Large intestine (tissue), 3 donors: ENCODE data around the gene ILF3. TPM values are rescaled to one million over a fixed set of nuclear protein-coding genes. Genes with fewer than 3 reads are reported as not detected.

ENCODE experiments used
- DNase-seq, 2 donors: peaks; one replicate each; pipeline versions ENCODE4 v3.0.0 to v3.0.0-alpha.2; 2013
- H3K27ac ChIP-seq: one replicate; pipeline ENCODE4 v1.5.1; 2013; ENCODE audit warnings: low read length
- H3K27me3 ChIP-seq: 2 replicates; pipeline ENCODE4 v1.6.1; 2013; ENCODE audit warnings: low read length; ENCODE audit not compliant: control insufficient read depth, insufficient read depth
- H3K36me3 ChIP-seq: 2 replicates; pipeline ENCODE4 v1.6.1; 2013; ENCODE audit warnings: low read length; ENCODE audit not compliant: control insufficient read depth, insufficient read depth
- H3K4me1 ChIP-seq: one replicate; pipeline ENCODE4 v1.6.1; 2013; ENCODE audit warnings: low read length; ENCODE audit not compliant: control insufficient read depth, insufficient read depth
- H3K4me3 ChIP-seq: one replicate; pipeline ENCODE4 v1.5.1; 2013; ENCODE audit warnings: low read length
- H3K9me3 ChIP-seq: one replicate; pipeline ENCODE4 v1.6.1; 2013; ENCODE audit warnings: mild to moderate bottlenecking, low read depth, low read length, moderate library complexity; ENCODE audit not compliant: control insufficient read depth
- WGBS: methylation state at CpG from one replicate; pipeline ENCODE4 v1.1.5; 2013; ENCODE audit warnings: low lambda C conversion rate; ENCODE audit not compliant: insufficient coverage; 5-methylcytosine and 5-hydroxymethylcytosine counted together
- polyA plus RNA-seq: library from polyadenylated mRNA; unstranded; fragments of 120-200 nt; gene quantifications from one replicate; pipeline ENCODE4 v1.2.1, GENCODE V29; 2013

ILF3 gene
- polyA plus RNA-seq, 1 donor, result 199 TPM

DNA sequence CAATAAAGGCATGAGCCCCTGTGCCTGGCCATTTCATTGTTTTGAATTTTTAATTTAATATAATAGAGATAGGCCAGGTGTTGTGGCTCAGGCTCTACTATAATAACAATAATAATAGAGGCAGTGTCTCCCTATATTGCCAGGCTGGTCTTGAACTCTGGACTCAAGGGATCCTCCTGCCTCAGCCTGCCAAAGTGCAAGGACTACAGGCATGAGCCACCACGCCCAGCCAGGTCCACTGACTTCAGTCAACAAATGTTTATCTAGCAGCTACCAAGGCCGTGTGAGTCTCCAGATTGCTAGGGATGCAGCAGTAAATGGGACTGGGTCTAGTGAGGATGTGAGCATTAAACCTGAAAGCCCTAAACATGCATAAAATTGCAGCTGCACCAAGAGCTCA lies 13.8 kb upstream of the ILF3 start:
- Histone ChIP-seq H3K4me1 (peaks cover 11% of the 10 kb centered on the region), H3K36me3 (peaks cover 31% of the 10 kb centered on the region), H3K4me3 (no peak overlapping the region), H3K27me3 (no peaks in the 10 kb centered on the region), H3K9me3 (no peaks in the 10 kb centered on the region), H3K27ac (no peak overlapping the region)
- no CpG with 5 or more reads among the region's 2 CpGs for WGBS
- peak; percentile 33 to 65 for DNase-seq

GRCh38 chr19:10641248-10641647 lies 12.9 kb upstream of the ILF3 start:
- H3K27me3 ChIP-seq, result no peaks in the 10 kb centered on the region

DNA sequence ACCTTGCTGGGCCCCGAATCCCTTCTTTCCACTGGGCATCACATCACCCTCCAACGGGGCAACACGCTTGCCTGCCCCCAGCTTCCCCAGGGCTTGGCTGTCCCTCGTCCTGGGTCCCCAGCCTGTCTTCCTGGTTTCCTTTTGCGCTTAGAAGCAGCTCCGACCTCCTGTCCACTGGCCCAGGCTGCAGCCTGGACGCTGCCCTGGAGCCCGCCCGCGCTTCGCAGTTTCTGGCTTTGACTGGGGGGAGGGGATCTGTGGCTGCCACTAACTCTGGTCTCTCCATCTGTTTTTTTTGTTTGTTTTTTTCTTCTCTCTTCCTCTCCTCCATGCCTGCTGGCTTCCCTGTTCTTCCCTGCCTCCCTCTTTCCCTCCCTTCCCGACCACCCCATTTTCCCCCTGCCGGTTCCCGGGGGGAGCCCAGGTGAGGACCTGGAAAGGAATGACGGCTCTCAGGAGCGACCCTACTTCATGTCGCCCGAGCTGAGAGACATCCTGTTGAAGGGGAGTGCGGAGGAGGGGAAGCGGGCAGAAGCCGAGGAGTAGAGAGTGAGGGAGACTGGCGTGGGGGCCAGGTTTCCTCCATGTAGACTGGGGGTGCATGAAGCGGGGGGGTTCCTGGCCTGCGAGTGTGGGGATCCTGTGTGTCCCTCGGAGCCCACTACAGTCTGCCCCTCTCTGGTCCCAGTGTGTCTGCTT lies 11.5 kb upstream of the ILF3 start:
- no peak overlapping the region for H3K27ac ChIP-seq

More at GRCh38 chr19:10641248-10641647, 12.9 kb upstream of the ILF3 start:
- DNase-seq, result peak in 1 of 2 donors; percentile 28
- no CpG with 5 or more reads among the region's 4 CpGs for WGBS
- no peak overlapping the region for H3K4me3 ChIP-seq
- no peaks in the 10 kb centered on the region for H3K9me3 ChIP-seq
- peaks cover 26% of the 10 kb centered on the region for H3K36me3 ChIP-seq
- peaks cover 11% of the 10 kb centered on the region for H3K4me1 ChIP-seq
- no peak overlapping the region for H3K27ac ChIP-seq

GRCh38 chr19:10643172-10643967 lies 10.8 kb upstream of the ILF3 start:
- no CpG with 5 or more reads among the region's 21 CpGs for WGBS
- no peaks in the 10 kb centered on the region for H3K27me3 ChIP-seq
- H3K27ac ChIP-seq, result no peak overlapping the region
- peaks cover 11% of the 10 kb centered on the region for H3K4me1 ChIP-seq
- H3K36me3 ChIP-seq, result peaks cover 11% of the 10 kb centered on the region
- no peak overlapping the region for H3K4me3 ChIP-seq
- DNase-seq, result no peak
- H3K9me3 ChIP-seq, result no peaks in the 10 kb centered on the region

More for the DNA sequence above, 11.5 kb upstream of the ILF3 start:
- Histone ChIP-seq H3K36me3 (peaks cover 18% of the 10 kb centered on the region), H3K27me3 (no peaks in the 10 kb centered on the region), H3K4me3 (no peak overlapping the region), H3K4me1 (peaks cover 11% of the 10 kb centered on the region), H3K9me3 (no peaks in the 10 kb centered on the region)
- no peak for DNase-seq
- WGBS, result 94% methylated on average over 3 of the region's 25 CpGs

- no CpG with 5 or more reads among the region's 3 CpGs for WGBS
- Histone ChIP-seq H3K4me1 (peaks cover 11% of the 10 kb centered on the region), H3K4me3 (no peak overlapping the region), H3K36me3 (peaks cover 11% of the 10 kb centered on the region), H3K27ac (no peak overlapping the region), H3K27me3 (no peaks in the 10 kb centered on the region), H3K9me3 (no peaks in the 10 kb centered on the region)
- DNase-seq, result no peak
Measured at GRCh38 chr19:10643968-10644259, 10.2 kb upstream of the ILF3 start.

DNA sequence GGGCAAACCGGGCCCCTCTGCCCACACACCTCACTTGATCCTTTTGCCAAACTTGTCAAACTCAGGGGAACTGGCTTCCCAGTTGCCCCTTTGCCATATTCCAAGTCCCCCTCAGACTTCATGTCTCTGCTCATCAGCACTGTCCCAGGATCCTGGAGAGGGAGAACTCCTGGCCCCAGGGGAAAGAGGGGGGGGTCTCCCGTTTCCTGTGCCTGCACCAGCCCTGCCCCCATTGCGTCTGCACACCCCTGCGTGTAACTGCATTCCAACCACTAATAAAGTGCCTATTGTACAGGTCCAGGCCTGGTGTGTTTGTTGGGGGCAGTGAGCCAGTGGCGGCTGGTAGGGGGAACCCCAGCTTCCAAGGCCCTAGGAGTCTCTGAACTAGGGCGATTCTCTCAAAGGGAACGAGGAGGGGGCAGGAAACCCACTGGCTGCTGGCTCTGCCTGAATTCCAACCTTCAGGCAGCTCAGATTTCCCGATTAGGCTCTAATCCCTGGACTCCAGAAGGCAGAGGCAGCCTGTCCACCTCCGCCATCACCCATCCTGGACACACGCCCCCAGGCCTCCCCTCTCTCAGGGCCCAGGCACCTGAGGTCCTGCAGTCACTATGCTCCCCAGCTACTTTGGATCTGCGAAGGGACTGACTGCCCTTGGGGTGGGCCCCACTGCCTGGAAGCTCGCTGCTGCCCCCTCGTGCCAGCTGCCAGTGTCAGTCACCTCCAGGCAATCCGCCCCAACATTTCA lies 9.7 kb upstream of the ILF3 start:
- no peaks in the 10 kb centered on the region for H3K9me3 ChIP-seq
- no peak overlapping the region for H3K27ac ChIP-seq
- H3K36me3 ChIP-seq, result peaks cover 9% of the 10 kb centered on the region
- no CpG with 5 or more reads among the region's 14 CpGs for WGBS
- DNase-seq, result peak; percentile 72
- H3K4me3 ChIP-seq, result no peak overlapping the region
- H3K27me3 ChIP-seq, result no peaks in the 10 kb centered on the region
- peaks cover 11% of the 10 kb centered on the region for H3K4me1 ChIP-seq

DNA sequence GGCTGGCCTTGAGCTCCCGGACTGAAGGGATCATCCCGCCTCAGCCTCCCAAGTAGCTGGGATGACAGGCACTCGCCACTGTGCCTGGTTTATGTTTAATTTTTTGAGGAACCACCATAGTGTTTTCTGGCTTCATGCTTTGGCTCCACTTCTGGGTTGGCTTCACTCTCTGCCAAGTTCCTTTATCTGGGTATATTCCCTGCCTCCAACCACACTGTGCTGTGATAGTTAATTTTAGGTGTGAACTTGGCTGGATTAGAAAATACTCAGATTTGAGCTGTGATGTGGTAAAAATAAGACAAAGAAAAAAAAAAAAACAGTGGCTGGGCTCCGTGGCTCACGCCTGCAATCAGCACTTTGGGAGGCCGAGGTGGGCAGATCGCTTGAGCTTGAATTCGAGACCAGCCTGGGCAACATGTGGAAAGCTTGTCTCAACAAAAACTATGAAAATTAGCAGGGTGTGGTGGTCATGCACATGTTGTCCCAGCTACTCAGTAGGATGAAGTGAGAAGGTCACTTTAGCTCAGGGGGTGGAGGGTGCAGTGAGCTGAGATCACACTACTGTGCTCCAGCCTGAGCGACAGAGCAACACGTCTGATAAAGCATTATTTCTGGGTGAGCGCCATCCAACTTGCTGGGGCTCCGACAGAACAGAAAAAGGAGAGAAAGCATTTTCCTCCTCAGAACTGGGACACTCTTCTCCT lies 7.5 kb upstream of the ILF3 start:
- peaks cover 5% of the 10 kb centered on the region for H3K36me3 ChIP-seq
- no peaks in the 10 kb centered on the region for H3K27me3 ChIP-seq
- H3K4me3 ChIP-seq, result no peak overlapping the region
- H3K9me3 ChIP-seq, result no peaks in the 10 kb centered on the region
- no peak overlapping the region for H3K27ac ChIP-seq
- WGBS, result 85% methylated on average over 2 of the region's 12 CpGs
- H3K4me1 ChIP-seq, result peaks cover 6% of the 10 kb centered on the region
- DNase-seq, result no peak

- no peak for DNase-seq
- Histone ChIP-seq H3K36me3 (peaks cover under 1% of the 10 kb centered on the region), H3K4me3 (no peak overlapping the region), H3K4me1 (peaks cover 14% of the 10 kb centered on the region), H3K9me3 (no peaks in the 10 kb centered on the region), H3K27me3 (no peaks in the 10 kb centered on the region), H3K27ac (no peak overlapping the region)
- WGBS, result 80% methylated on average over 1 of the region's 4 CpGs
Measured at GRCh38 chr19:10648360-10648759, 5.8 kb upstream of the ILF3 start.

DNA sequence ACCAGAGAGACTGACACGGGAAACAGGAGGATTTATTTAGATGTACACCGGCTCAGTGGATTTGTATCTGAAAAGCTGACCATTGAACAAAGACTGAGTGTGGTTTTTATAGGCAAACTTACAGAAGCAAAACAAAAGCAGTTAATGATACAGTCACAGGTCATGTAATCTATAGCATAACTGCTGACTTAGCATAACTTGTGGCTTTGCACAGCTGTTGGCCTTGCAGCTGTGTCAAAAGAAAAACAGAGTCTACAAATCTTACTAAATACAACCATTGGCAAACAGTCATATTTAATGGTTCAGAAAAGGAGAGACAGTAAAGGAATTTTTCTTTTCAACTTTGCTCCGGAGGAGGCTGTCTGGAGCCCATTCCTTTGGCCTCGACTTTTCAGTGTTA lies 2.3 kb upstream of the ILF3 start:
- WGBS, result 80% methylated on average over 1 of the region's 4 CpGs

DNA sequence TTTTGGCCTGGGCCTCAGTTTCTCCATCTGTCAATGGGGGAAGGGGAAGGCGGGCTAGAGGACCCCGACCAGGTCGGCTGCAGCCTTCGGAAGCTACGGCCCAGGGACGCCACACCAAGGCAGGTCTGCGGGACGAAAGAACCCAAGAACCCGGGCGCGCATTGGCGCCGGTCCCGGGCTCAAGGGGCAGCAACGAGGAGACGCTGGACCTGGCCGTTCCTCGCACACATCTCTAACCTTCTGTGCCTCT lies 739 bp upstream of the ILF3 start:
- H3K4me3 ChIP-seq, result peak overlapping the region; percentile 93
- peaks cover 18% of the 10 kb centered on the region for H3K4me1 ChIP-seq
- H3K27ac ChIP-seq, result peak overlapping the region; percentile 98
- WGBS, result no CpG with 5 or more reads among the region's 18 CpGs
- no peaks in the 10 kb centered on the region for H3K27me3 ChIP-seq
- peaks cover 6% of the 10 kb centered on the region for H3K36me3 ChIP-seq
- no peaks in the 10 kb centered on the region for H3K9me3 ChIP-seq
- DNase-seq, result no peak

More for the DNA sequence above, 2.3 kb upstream of the ILF3 start:
- Histone ChIP-seq H3K9me3 (no peaks in the 10 kb centered on the region), H3K36me3 (no peaks in the 10 kb centered on the region), H3K4me1 (peaks cover 14% of the 10 kb centered on the region), H3K27me3 (no peaks in the 10 kb centered on the region), H3K4me3 (no peak overlapping the region), H3K27ac (no peak overlapping the region)
- DNase-seq, result peak in 1 of 2 donors; percentile 31
